KMS-11 (cell line): ENCODE results near the gene SOX1.

Experiments
- H2AFZ ChIP-seq: fragments of 200-600 bp; sonication (generic); 2 replicates; pipeline ENCODE4 v1.6.1; 2016; ENCODE audit warnings: antibody characterized with exemption, mixed run types, low read depth
- H3K27ac ChIP-seq: fragments of 200-600 bp; sonication (generic); 2 replicates; pipeline ENCODE4 v1.6.1; 2016; ENCODE audit warnings: mild to moderate bottlenecking, mixed run types
- H3K27me3 ChIP-seq: fragments of 200-600 bp; sonication (generic); 2 replicates; pipeline ENCODE4 v1.6.1; 2017; ENCODE audit warnings: mild to moderate bottlenecking, low read depth, mixed run types, moderate library complexity; ENCODE audit not compliant: insufficient read depth
- H3K36me3 ChIP-seq: fragments of 200-600 bp; sonication (generic); 2 replicates; pipeline ENCODE4 v1.6.1; 2017; ENCODE audit warnings: mild to moderate bottlenecking, mixed run types; ENCODE audit not compliant: insufficient read depth
- H3K4me1 ChIP-seq: fragments of 200-600 bp; sonication (generic); 2 replicates; pipeline ENCODE4 v1.6.1; 2016; ENCODE audit warnings: mild to moderate bottlenecking, low read depth, mixed run types; ENCODE audit not compliant: poor library complexity, severe bottlenecking
- H3K4me2 ChIP-seq: fragments of 200-600 bp; sonication (generic); 2 replicates; pipeline ENCODE4 v1.7.0; 2016; ENCODE audit warnings: mild to moderate bottlenecking, mixed run types
- H3K4me3 ChIP-seq: fragments of 200-600 bp; sonication (generic); IDR thresholded peaks from 2 replicates; pipeline ENCODE4 v1.6.1; 2017; ENCODE audit warnings: low read depth, low read length, mixed read lengths; ENCODE audit not compliant: insufficient read depth
- H3K79me2 ChIP-seq: fragments of 200-600 bp; sonication (generic); 2 replicates; pipeline ENCODE4 v1.6.1; 2016; ENCODE audit warnings: low read depth, mixed run types; ENCODE audit not compliant: insufficient read depth
- H3K9ac ChIP-seq: fragments of 200-600 bp; sonication (generic); 2 replicates; pipeline ENCODE4 v1.6.1; 2016; ENCODE audit warnings: mild to moderate bottlenecking, mixed run types
- H4K20me1 ChIP-seq: fragments of 200-600 bp; sonication (generic); 2 replicates; pipeline ENCODE4 v1.6.1; 2016; ENCODE audit warnings: mild to moderate bottlenecking, mixed run types; ENCODE audit not compliant: insufficient read depth
- CTCF ChIP-seq: fragments of 200-600 bp; sonication (generic); conservative IDR thresholded peaks from 2 replicates; pipeline ENCODE4 v1.6.1; 2017; ENCODE audit warnings: low read depth, mild to moderate bottlenecking, antibody characterized with exemption, low read length, moderate library complexity, mixed read lengths

The SOX1 gene

GRCh38 chr13:112058941-112059340 lies 8.0 kb upstream of the SOX1 start:
- Histone ChIP-seq H4K20me1 (no peaks in the 10 kb centered on the region), H3K27me3 (no peaks in the 10 kb centered on the region), H3K4me2 (no peak overlapping the region), H3K4me1 (no peaks in the 10 kb centered on the region), H3K9ac (no peak overlapping the region), H3K4me3 (no peak overlapping the region), H3K79me2 (no peaks in the 10 kb centered on the region), H3K27ac (no peak overlapping the region), H3K36me3 (no peaks in the 10 kb centered on the region), H2AFZ (no peak overlapping the region)
- TF ChIP-seq CTCF, result no peak

- no peaks in the 10 kb centered on the region for H3K27me3 ChIP-seq
- no peak overlapping the region for H3K4me3 ChIP-seq
- no peaks in the 10 kb centered on the region for H3K4me1 ChIP-seq
- H2AFZ ChIP-seq, result no peak overlapping the region
- no peak for TF ChIP-seq CTCF
- H4K20me1 ChIP-seq, result no peaks in the 10 kb centered on the region
- no peak overlapping the region for H3K27ac ChIP-seq
- H3K9ac ChIP-seq, result no peak overlapping the region
- no peaks in the 10 kb centered on the region for H3K79me2 ChIP-seq
- H3K4me2 ChIP-seq, result no peak overlapping the region
- no peaks in the 10 kb centered on the region for H3K36me3 ChIP-seq
Measured at GRCh38 chr13:112059457-112060281, 7.3 kb upstream of the SOX1 start.

- no peak for TF ChIP-seq CTCF
Measured at GRCh38 chr13:112060282-112060830, 6.6 kb upstream of the SOX1 start.

GRCh38 chr13:112060899-112061366 lies 6.0 kb upstream of the SOX1 start:
- Histone ChIP-seq H2AFZ (no peak overlapping the region), H3K9ac (no peak overlapping the region), H3K79me2 (no peaks in the 10 kb centered on the region), H3K36me3 (no peaks in the 10 kb centered on the region), H3K27me3 (no peaks in the 10 kb centered on the region), H3K4me2 (no peak overlapping the region), H3K27ac (no peak overlapping the region), H3K4me3 (no peak overlapping the region), H4K20me1 (no peaks in the 10 kb centered on the region), H3K4me1 (no peaks in the 10 kb centered on the region)
- no peak for TF ChIP-seq CTCF

More at GRCh38 chr13:112060282-112060830, 6.6 kb upstream of the SOX1 start:
- Histone ChIP-seq H3K4me3 (no peak overlapping the region), H3K4me2 (no peak overlapping the region), H3K27me3 (no peaks in the 10 kb centered on the region), H3K27ac (no peak overlapping the region), H3K9ac (no peak overlapping the region), H3K36me3 (no peaks in the 10 kb centered on the region), H3K4me1 (no peaks in the 10 kb centered on the region), H3K79me2 (no peaks in the 10 kb centered on the region), H4K20me1 (no peaks in the 10 kb centered on the region), H2AFZ (no peak overlapping the region)
